Ovary (tissue), 9 donors: ENCODE results near the gene SMARCC1. TPM values are rescaled to one million over a fixed set of nuclear protein-coding genes. Genes with fewer than 3 reads are reported as not detected.

Experiments used
- DNase-seq, 5 donors: peaks; one replicate each; pipeline ENCODE4 v3.0.0-alpha.2; 2019 to 2020
- H3K27ac ChIP-seq, 2 donors: fragments of 200-600 bp; one replicate each; pipeline versions ENCODE4 v1.5.1 to v1.8.0; 2019 to 2022
- H3K27me3 ChIP-seq: fragments of 200-600 bp; one replicate; pipeline ENCODE4 v1.8.0; 2022
- H3K36me3 ChIP-seq: fragments of 200-600 bp; sonication (generic); one replicate; pipeline ENCODE4 v1.5.1; 2019
- H3K4me1 ChIP-seq: one replicate; pipeline ENCODE4 v1.8.1; 2013; ENCODE audit warnings: mild to moderate bottlenecking, moderate library complexity; ENCODE audit not compliant: insufficient read depth
- H3K4me3 ChIP-seq: fragments of 200-600 bp; sonication (generic); one replicate; pipeline ENCODE4 v1.5.1; 2017
- H3K9me3 ChIP-seq, 2 donors: fragments of 200-600 bp in 1 of 2; sonication (generic) in 1 of 2; one replicate each; pipeline versions ENCODE4 v1.5.1 to v1.8.1; 2013 to 2019; ENCODE audit warnings: mild to moderate bottlenecking in 1 of 2, moderate library complexity in 1 of 2
- EP300 ChIP-seq: sonication (generic); formaldehyde crosslinking; IDR thresholded peaks from one replicate; pipeline ENCODE4 v1.6.1; 2017; ENCODE audit warnings: antibody characterized with exemption
- POLR2A ChIP-seq: fragments of 450-650 bp; IDR thresholded peaks from one replicate; pipeline ENCODE4 v1.6.1; 2017; ENCODE audit warnings: antibody characterized with exemption, mild to moderate bottlenecking, moderate library complexity
- WGBS, 3 donors: extraction: QIAGEN DNeasy Blood & Tissue Kit in 1 of 3; methylation state at CpG; one replicate each; pipeline versions ENCODE4 v1.1.5 to v1.1.7; 2013 to 2017; 5-methylcytosine and 5-hydroxymethylcytosine counted together
- intact Hi-C, 4 donors: fragments of 100-400 bp; cut with DNase I; formaldehyde crosslinking; loops; one replicate each; pipeline versions ENCODE4 v1.11.0 to v1.15.1; 2022 to 2023
- polyA plus RNA-seq, 2 donors: library from polyadenylated mRNA; stranded (reverse); fragments of 200-250 nt in 1 of 2; fragments of 350-450 nt in 1 of 2; fragmentation: Illumina TruSeq in 1 of 2; extraction: RNeasy Lipid Tissue Mini Kit (QIAGEN cat#74804) in 1 of 2; gene quantifications; one replicate each; pipeline ENCODE4 v1.2.3, GENCODE V29; 2013 to 2014
- total RNA-seq, 7 donors: library from RNA; depleted of rRNA in 2 of 7; stranded (reverse); fragments of >200 nt in 2 of 7; fragmentation: NEBNext Ultra II Directional in 3 of 7; extraction: Animal tissue kit (Norgen Biotek cat#: 25700) in 3 of 7; gene quantifications; one replicate each; pipeline versions ENCODE4 v1.1.0 to v1.2.4, GENCODE V29; 2016 to 2023
- TF ChIP-seq, protein P1 (sequence below), 3 donors: fragments of 450-650 bp in 2 of 3; fragments of 200-600 bp in 1 of 3; IDR thresholded peaks; one replicate each; pipeline versions ENCODE4 v1.5.1 to v1.8.0; 2016 to 2022; ENCODE audit warnings: antibody characterized with exemption in 3 of 3, mild to moderate bottlenecking in 1 of 3
- donor health status: DM: no; HTN: no; CAD: no; lungs with moderate emphysema.
- donor health status: DM: no; HTN: no; CAD: no.
- donor health status: Bipolar disorder and iron deficiency.
- donor health status: DM: yes; HTN: yes; CAD: no.
- donor health status: DM: no; HTN: no; CAD: no.
- donor health status: DM: yes; HTN: yes; CAD: no.

SMARCC1 gene
- total and polyA plus RNA-seq, 9 donors = 24.8 to 68.9 (median 60.4) TPM

DNA sequence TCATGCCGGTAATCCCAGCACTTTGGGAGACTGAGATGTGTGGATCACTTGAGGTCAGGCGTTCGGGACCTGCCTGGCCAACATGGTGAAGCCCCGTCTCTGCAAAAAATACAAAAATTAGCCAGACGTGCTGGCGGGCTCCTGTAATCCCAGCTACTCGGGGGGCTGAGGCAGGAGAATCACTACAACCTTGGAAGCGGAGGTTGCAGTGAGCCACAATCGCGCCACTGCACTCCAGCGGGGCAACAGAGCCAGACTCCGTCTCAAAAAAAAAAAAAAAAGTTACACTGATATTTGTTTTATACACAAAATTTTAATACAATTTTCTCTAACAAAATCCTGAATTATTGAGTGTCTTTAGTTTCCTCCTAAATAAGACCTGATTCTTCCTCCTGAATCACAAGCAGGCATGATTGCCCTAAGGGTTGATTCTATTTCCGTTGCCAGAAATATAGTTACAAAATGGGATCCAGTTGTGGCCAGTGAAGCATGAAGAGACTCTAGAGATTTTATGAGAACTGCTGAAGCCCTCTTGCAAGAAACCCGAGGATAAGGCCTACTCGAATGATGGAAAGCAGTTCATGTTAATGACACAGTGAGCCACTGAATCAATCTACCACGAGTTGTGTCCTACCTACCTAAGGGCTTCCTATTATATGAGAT, 9.6 kb upstream of the SMARCC1 start:
- Histone ChIP-seq H3K36me3 (no peaks in the 10 kb centered on the region), H3K4me1 (no peaks in the 10 kb centered on the region), H3K9me3 (no peaks in the 10 kb centered on the region), H3K27me3 (no peaks in the 10 kb centered on the region), H3K4me3 (no peak overlapping the region), H3K27ac (no peak overlapping the region)
- intact Hi-C loops = loop anchor here in 1 of 4 donors (2.0 kb wide), 1 partner anchor 269 kb away; no protein-coding TSS in a partner anchor
- 89 to 91% (median 91%) methylated on average over 16 of the region's 16 CpGs for WGBS, 3 donors
- TF ChIP-seq EP300 (no peak), POLR2A (no peak)
- TF ChIP-seq, protein P1, sequence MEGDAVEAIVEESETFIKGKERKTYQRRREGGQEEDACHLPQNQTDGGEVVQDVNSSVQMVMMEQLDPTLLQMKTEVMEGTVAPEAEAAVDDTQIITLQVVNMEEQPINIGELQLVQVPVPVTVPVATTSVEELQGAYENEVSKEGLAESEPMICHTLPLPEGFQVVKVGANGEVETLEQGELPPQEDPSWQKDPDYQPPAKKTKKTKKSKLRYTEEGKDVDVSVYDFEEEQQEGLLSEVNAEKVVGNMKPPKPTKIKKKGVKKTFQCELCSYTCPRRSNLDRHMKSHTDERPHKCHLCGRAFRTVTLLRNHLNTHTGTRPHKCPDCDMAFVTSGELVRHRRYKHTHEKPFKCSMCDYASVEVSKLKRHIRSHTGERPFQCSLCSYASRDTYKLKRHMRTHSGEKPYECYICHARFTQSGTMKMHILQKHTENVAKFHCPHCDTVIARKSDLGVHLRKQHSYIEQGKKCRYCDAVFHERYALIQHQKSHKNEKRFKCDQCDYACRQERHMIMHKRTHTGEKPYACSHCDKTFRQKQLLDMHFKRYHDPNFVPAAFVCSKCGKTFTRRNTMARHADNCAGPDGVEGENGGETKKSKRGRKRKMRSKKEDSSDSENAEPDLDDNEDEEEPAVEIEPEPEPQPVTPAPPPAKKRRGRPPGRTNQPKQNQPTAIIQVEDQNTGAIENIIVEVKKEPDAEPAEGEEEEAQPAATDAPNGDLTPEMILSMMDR (IDR thresholded peaks at IDR 0.05) = no peak
- DNase-seq = no peak

DNA sequence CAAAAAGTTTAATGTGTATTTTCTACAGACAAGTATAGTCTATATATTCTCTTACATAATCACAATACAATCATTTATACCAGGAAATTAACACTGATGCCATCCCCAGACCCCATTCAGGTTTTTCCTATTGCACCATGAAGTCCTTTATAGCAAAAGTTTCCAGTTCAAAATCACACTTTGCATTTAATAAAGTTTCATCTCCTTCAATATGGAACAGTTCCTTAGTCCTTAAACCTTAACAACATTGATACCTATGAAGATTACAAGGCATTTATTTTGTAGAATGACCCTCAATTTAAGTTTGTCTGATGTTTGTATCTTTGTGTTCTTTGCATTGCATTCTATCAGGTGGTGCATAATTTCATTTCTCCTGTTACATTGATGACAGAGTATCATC, 2.0 kb upstream of the SMARCC1 start:
- H3K27ac ChIP-seq = no peak overlapping the region
- no peaks in the 10 kb centered on the region for H3K27me3 ChIP-seq
- intact Hi-C loops = no loop called here
- TF ChIP-seq, protein P1 (IDR thresholded peaks at IDR 0.05) = no peak
- TF ChIP-seq POLR2A (no peak), EP300 (no peak)
- no peak overlapping the region for H3K4me3 ChIP-seq
- peaks cover 2% of the 10 kb centered on the region for H3K4me1 ChIP-seq
- DNase-seq = no peak
- no peaks in the 10 kb centered on the region for H3K9me3 ChIP-seq
- H3K36me3 ChIP-seq = no peaks in the 10 kb centered on the region

DNA sequence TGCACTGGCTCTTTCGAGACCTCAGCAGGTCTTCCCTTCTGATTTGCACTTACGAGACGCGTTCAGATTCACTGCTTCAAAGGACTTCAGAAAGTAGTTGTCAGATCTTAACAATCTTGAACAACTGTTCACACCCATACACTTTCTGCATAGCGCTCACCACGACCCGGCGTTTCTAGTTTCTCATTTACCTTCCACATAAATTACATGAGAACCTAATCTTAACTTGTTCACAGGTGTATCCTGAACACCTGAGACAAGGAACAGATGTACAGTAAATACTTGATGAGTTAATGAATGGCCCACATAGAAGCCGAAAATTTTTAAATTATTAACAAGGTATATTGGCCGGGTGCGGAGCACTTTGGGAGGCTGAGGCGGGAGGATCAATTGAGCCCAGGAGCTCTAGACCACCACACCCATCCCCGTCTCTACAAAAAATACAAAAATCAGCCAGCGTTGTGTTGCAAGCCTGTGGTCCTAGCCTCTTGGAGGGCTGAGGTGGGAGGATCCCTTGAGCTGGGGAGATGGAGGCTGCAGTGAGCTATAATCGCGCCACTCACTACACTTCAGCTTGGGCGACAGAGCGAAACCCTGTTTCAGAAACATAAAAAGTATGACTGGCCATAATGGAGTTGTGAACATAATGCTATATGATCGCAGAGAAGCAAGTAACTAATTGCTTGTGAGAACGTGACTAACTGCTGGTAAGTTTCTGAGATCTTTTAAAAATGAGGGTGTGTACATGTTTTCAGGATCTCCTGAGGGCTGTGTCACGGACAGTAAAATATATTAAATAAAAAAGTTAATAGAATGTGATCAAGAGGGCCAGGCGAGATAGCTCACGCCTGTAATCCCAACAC, 984 bp upstream of the SMARCC1 start:
- WGBS, 3 donors = 64 to 69% (median 65%) methylated on average over 23 of the region's 23 CpGs
- Histone ChIP-seq H3K27me3 (no peaks in the 10 kb centered on the region), H3K4me1 (peaks cover 4% of the 10 kb centered on the region), H3K4me3 (peak overlapping the region; percentile 96), H3K27ac (peak overlapping the region; percentile 71 to 91), H3K36me3 (no peaks in the 10 kb centered on the region), H3K9me3 (no peaks in the 10 kb centered on the region)
- intact Hi-C loops = no loop called here
- TF ChIP-seq, protein P1 (IDR thresholded peaks at IDR 0.05) = no peak
- TF ChIP-seq POLR2A = no peak
- TF ChIP-seq EP300 = no peak
- no peak for DNase-seq

DNA sequence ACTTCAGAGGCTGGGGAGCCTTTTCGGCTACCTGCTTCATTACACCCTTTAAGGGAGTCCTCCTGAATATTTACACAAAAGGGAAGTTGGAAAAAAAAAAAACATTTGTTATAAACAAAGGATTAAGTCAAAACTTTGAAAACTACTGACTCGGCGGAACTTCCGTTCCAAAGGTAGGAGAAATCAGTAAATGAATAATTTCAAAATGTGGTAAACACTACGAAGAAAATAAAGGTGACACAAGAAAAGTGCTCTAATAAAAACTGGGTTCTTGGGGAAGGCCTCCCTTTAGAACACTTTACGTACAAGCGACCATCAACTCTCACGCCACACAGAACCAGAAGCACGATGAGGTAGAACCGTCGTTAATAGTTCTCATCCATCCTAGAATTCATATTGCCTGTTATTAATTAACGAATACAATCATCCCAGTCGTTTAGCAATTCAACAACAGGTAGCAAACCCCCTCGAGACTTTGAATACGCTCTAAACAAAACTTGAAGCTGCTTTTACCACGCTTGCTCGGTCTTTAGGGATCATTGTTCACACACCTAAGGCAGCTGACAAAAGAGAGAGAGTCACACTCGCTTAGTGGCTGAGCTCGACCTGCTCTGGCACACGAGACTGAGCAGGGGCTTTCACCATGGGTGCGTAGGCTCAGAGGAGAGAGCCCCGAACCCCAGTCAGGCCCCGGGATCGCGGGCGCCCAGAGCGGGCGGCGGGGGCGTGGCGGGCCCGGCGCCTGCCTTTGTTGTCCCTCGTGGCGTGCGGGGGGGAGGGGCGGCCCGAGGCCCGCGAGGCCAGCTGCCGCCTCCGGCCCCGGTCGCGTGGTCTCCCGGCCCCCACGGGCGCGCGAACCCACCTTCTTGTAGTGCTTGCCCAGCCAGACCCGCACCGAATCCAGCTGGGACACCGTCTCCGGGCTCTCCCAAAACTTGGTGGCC, 680 bp downstream of the SMARCC1 start:
- peak; percentile 65 to 82 (median 78) for DNase-seq
- no peaks in the 10 kb centered on the region for H3K27me3 ChIP-seq
- peak overlapping the region; percentile 71 to 91 for H3K27ac ChIP-seq
- 1% methylated on average over 48 to 54 of the region's 54 CpGs for WGBS, 3 donors
- peak overlapping the region; percentile 96 for H3K4me3 ChIP-seq
- intact Hi-C loops = no loop called here
- H3K4me1 ChIP-seq = peaks cover 6% of the 10 kb centered on the region
- no peaks in the 10 kb centered on the region for H3K9me3 ChIP-seq
- no peaks in the 10 kb centered on the region for H3K36me3 ChIP-seq
- no peak for TF ChIP-seq EP300
- no peak for TF ChIP-seq POLR2A
- TF ChIP-seq, protein P1 (IDR thresholded peaks at IDR 0.05) = no peak
